ENCODE data around the gene TBC1D8.

DNA sequence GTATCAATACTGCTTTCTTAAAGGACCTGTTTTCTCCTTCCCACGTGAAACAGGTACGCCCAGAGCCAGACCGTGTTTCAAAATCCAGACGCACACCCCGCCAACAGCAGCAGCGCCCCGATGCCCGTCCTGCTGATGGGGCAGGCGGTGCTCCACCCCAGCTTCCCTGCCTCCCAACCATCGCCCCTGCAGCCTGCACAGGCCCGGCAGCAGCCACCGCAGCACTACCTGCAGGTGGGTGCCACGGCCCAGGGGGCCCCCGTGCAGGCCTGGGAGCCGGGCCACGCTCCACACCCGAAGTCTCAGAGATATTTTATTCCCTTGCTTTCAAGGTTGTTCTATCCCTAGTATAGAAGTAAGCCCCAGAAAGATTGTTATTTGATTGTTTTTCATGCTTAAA, 157.9 kb downstream of the TBC1D8 start:
- TF ChIP-seq, protein P1, sequence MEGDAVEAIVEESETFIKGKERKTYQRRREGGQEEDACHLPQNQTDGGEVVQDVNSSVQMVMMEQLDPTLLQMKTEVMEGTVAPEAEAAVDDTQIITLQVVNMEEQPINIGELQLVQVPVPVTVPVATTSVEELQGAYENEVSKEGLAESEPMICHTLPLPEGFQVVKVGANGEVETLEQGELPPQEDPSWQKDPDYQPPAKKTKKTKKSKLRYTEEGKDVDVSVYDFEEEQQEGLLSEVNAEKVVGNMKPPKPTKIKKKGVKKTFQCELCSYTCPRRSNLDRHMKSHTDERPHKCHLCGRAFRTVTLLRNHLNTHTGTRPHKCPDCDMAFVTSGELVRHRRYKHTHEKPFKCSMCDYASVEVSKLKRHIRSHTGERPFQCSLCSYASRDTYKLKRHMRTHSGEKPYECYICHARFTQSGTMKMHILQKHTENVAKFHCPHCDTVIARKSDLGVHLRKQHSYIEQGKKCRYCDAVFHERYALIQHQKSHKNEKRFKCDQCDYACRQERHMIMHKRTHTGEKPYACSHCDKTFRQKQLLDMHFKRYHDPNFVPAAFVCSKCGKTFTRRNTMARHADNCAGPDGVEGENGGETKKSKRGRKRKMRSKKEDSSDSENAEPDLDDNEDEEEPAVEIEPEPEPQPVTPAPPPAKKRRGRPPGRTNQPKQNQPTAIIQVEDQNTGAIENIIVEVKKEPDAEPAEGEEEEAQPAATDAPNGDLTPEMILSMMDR (IDR thresholded peaks at IDR 0.05; ENCODE audit: control extremely low read depth in 1 of 3, insufficient read depth in 1 of 3, low read depth in 1 of 3, low read length in 3 of 3), result no peak
- TF ChIP-seq CEBPB (IDR thresholded peaks at IDR 0.05; ENCODE audit: low read depth, low read length) (no peak), NRF1 (IDR thresholded peaks at IDR 0.05; ENCODE audit: low read depth, low read length) (no peak), CHD2 (IDR thresholded peaks at IDR 0.05; ENCODE audit: low read length) (no peak), EZH2 (IDR thresholded peaks at IDR 0.05; ENCODE audit: low read depth, low read length, severe bottlenecking) (no peak), POLR2AphosphoS5 (IDR thresholded peaks at IDR 0.05; ENCODE audit: low read depth, low read length) (no peak), RFX5 (IDR thresholded peaks at IDR 0.05; ENCODE audit: borderline replicate concordance, low read depth, low read length) (no peak), SP1 (IDR thresholded peaks at IDR 0.05; ENCODE audit: low read depth, low read length) (no peak), EGR1 (IDR thresholded peaks at IDR 0.05; ENCODE audit: borderline replicate concordance, low read depth, low read length) (no peak), ZNF274 (IDR thresholded peaks at IDR 0.05; ENCODE audit: borderline replicate concordance, extremely low read depth, low read length) (no peak)
